Stomach (tissue), 9 donors: ENCODE measurements around the gene CST3. TPM values are rescaled to one million over a fixed set of nuclear protein-coding genes. Genes with fewer than 3 reads are reported as not detected.

Experiments used
- DNase-seq, 2 donors: peaks; one replicate each; pipeline versions ENCODE4 v3.0.0 to v3.0.0-alpha.2; 2013 to 2019
- H3K27ac ChIP-seq, 5 donors: fragments of 200-600 bp in 4 of 5; sonication (generic) in 4 of 5; one replicate each; pipeline ENCODE4 v1.5.1; 2013 to 2019; ENCODE audit warnings: mild to moderate bottlenecking in 1 of 5, moderate library complexity in 1 of 5
- H3K27me3 ChIP-seq, 3 donors: fragments of 200-600 bp; sonication (generic); one replicate each; pipeline ENCODE4 v1.5.1; 2017 to 2019; ENCODE audit warnings: mixed run types in 1 of 3
- H3K36me3 ChIP-seq, 4 donors: fragments of 200-600 bp; sonication (generic); 1 replicate in 3 of 4; 2 replicates in 1 of 4; pipeline ENCODE4 v1.5.1; 2016 to 2019
- H3K4me1 ChIP-seq, 4 donors: fragments of 200-600 bp; sonication (generic); one replicate each; pipeline ENCODE4 v1.5.1; 2016 to 2019
- H3K4me3 ChIP-seq, 4 donors: fragments of 200-600 bp; sonication (generic) in 3 of 4; one replicate each; pipeline ENCODE4 v1.5.1; 2016 to 2019; ENCODE audit warnings: mild to moderate bottlenecking in 1 of 4
- H3K9me3 ChIP-seq, 4 donors: fragments of 200-600 bp; sonication (generic); one replicate each; pipeline ENCODE4 v1.5.1; 2016 to 2019
- EP300 ChIP-seq: sonication (generic); formaldehyde crosslinking; IDR thresholded peaks from one replicate; pipeline ENCODE4 v1.6.1; 2017; ENCODE audit warnings: antibody characterized with exemption
- POLR2A ChIP-seq, 4 donors: fragments of 450-650 bp; IDR thresholded peaks; one replicate each; pipeline ENCODE4 v1.6.1; 2016; ENCODE audit warnings: antibody characterized with exemption in 4 of 4, control low read depth in 2 of 4, mild to moderate bottlenecking in 1 of 4, moderate library complexity in 1 of 4
- POLR2AphosphoS5 ChIP-seq, 3 donors: sonication (generic); formaldehyde crosslinking; IDR thresholded peaks; one replicate each; pipeline ENCODE4 v1.6.1; 2016; ENCODE audit warnings: antibody characterized with exemption in 3 of 3
- WGBS, 5 donors: extraction: QIAGEN DNeasy Blood & Tissue Kit in 3 of 5; methylation state at CpG; one replicate each; pipeline versions ENCODE4 v1.1.5 to v1.1.7; 2013 to 2018; 5-methylcytosine and 5-hydroxymethylcytosine counted together
- intact Hi-C: fragments of 100-400 bp; cut with DNase I; formaldehyde crosslinking; loops from one replicate; pipeline ENCODE4 v1.15.1; 2023; ENCODE audit warnings: low total_unique reads
- polyA plus RNA-seq, 3 donors: library from polyadenylated mRNA; stranded (reverse); fragments of 200-250 nt; gene quantifications; one replicate each; pipeline ENCODE4 v1.2.3, GENCODE V29; 2013
- total RNA-seq, 5 donors: library from RNA; depleted of rRNA; stranded (reverse); fragments of >200 nt; gene quantifications; one replicate each; pipeline versions ENCODE4 v1.1.0 to v1.2.3, GENCODE V29; 2014 to 2016
- TF ChIP-seq, protein P1 (sequence below), 7 experiments: fragments of 450-650 bp in 4 of 7; fragments of 200-600 bp in 3 of 7; sonication (generic) in 3 of 7; IDR thresholded peaks; one replicate each; pipeline ENCODE4 v1.5.1; 2016 to 2019; ENCODE audit warnings: antibody characterized with exemption in 7 of 7, control low read depth in 2 of 7, mild to moderate bottlenecking in 1 of 7
- donor health status: healthy with polysubstance abuse.
- donor health status: Bipolar disorder and iron deficiency.
- donor health status: healthy.

The CST3 gene
- total and polyA plus RNA-seq, 8 donors = 231 to 2,024 (median 578) TPM

DNA sequence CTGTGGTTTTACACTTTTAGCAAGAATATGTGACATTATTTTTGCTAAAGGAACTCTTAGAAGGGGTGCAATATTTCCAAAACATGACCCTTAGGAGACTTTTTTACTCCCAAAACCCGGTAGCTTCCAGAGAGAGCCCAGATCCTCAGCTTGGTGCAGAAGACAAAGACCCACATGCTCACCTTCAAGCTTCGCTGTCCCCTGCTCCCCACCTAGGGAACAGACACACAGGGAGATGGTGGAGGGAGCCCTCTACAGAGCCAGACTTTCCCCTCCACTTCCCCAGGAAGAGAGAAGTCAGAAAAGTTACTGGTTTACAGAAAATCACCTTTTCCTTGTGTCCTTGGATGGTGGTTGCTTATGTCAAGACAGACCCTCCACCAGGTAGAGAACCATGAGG, 46.1 kb upstream of the CST3 start:
- no peaks in the 10 kb centered on the region for H3K9me3 ChIP-seq
- 90 to 95% (median 92%) methylated on average over 2 of the region's 2 CpGs for WGBS, 5 donors
- intact Hi-C loops = no loop called here
- H3K27me3 ChIP-seq = peaks cover 0 to 22% (median 0%) of the 10 kb centered on the region in 3 donors
- no peak overlapping the region for H3K27ac ChIP-seq
- H3K4me3 ChIP-seq = no peak overlapping the region
- H3K36me3 ChIP-seq = no peaks in the 10 kb centered on the region
- no peaks in the 10 kb centered on the region for H3K4me1 ChIP-seq
- DNase-seq = no peak
- TF ChIP-seq POLR2A (IDR thresholded peaks at IDR 0.05) = no peak

DNA sequence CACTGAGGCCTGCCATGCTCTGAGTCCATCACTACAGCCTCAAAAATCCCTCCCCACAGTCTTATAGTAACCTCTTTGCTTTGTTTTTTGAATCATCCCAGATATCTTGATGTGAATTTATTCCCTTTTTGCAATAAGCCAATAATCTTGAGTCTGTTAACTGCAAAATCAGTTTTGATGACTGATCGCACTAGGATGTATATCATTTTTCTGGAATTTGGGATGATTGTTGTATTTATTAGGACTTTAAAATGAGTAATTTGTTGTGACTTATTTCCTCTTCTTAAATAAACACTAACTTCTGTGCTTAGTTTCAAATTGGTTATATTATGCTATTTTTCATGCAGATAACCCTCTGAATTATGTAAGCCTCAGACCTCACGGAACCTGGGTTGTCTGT, 45.5 kb upstream of the CST3 start:
- 74 to 93% (median 87%) methylated on average over 2 of the region's 2 CpGs for WGBS, 5 donors
- no peak for DNase-seq

DNA sequence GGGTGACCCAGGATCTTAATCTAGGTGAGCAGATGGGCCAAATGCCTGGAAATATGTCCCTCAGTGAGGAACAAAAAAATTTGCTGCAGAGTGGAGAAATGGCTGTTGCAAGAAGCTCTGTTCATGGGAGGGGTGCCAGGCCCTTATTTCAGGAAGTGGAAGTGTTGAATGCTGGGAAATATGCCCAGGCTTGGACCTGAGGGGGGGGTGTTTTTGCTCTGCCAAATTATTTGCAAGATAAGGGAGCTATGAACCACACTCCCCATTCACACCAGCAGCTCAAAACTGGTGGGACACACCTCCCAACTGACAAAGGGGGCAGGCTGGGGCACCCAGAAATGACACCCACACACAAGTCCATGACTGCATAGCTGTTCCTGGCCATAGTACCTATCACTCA, 42.4 kb upstream of the CST3 start:
- intact Hi-C loops = no loop called here
- Histone ChIP-seq H3K4me3 (no peak overlapping the region), H3K4me1 (no peaks in the 10 kb centered on the region), H3K27ac (no peak overlapping the region), H3K36me3 (no peaks in the 10 kb centered on the region), H3K9me3 (no peaks in the 10 kb centered on the region), H3K27me3 (peaks cover 0 to 18% (median 0%) of the 10 kb centered on the region in 3 donors)
- no peak for TF ChIP-seq EP300
- no peak for TF ChIP-seq POLR2AphosphoS5 (IDR thresholded peaks at IDR 0.05)
- TF ChIP-seq, protein P1, sequence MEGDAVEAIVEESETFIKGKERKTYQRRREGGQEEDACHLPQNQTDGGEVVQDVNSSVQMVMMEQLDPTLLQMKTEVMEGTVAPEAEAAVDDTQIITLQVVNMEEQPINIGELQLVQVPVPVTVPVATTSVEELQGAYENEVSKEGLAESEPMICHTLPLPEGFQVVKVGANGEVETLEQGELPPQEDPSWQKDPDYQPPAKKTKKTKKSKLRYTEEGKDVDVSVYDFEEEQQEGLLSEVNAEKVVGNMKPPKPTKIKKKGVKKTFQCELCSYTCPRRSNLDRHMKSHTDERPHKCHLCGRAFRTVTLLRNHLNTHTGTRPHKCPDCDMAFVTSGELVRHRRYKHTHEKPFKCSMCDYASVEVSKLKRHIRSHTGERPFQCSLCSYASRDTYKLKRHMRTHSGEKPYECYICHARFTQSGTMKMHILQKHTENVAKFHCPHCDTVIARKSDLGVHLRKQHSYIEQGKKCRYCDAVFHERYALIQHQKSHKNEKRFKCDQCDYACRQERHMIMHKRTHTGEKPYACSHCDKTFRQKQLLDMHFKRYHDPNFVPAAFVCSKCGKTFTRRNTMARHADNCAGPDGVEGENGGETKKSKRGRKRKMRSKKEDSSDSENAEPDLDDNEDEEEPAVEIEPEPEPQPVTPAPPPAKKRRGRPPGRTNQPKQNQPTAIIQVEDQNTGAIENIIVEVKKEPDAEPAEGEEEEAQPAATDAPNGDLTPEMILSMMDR (IDR thresholded peaks at IDR 0.05) = no peak
- TF ChIP-seq POLR2A (IDR thresholded peaks at IDR 0.05) = no peak
- no peak for DNase-seq

More for the DNA sequence above, 45.5 kb upstream of the CST3 start:
- TF ChIP-seq, protein P1 (IDR thresholded peaks at IDR 0.05) = no peak
- no peak for TF ChIP-seq POLR2AphosphoS5 (IDR thresholded peaks at IDR 0.05)
- no peak for TF ChIP-seq POLR2A (IDR thresholded peaks at IDR 0.05)
- no peaks in the 10 kb centered on the region for H3K9me3 ChIP-seq
- no peak overlapping the region for H3K4me3 ChIP-seq
- no peaks in the 10 kb centered on the region for H3K36me3 ChIP-seq
- H3K27me3 ChIP-seq = peaks cover 0 to 22% (median 0%) of the 10 kb centered on the region in 3 donors
- intact Hi-C loops = no loop called here
- no peaks in the 10 kb centered on the region for H3K4me1 ChIP-seq
- H3K27ac ChIP-seq = no peak overlapping the region

DNA sequence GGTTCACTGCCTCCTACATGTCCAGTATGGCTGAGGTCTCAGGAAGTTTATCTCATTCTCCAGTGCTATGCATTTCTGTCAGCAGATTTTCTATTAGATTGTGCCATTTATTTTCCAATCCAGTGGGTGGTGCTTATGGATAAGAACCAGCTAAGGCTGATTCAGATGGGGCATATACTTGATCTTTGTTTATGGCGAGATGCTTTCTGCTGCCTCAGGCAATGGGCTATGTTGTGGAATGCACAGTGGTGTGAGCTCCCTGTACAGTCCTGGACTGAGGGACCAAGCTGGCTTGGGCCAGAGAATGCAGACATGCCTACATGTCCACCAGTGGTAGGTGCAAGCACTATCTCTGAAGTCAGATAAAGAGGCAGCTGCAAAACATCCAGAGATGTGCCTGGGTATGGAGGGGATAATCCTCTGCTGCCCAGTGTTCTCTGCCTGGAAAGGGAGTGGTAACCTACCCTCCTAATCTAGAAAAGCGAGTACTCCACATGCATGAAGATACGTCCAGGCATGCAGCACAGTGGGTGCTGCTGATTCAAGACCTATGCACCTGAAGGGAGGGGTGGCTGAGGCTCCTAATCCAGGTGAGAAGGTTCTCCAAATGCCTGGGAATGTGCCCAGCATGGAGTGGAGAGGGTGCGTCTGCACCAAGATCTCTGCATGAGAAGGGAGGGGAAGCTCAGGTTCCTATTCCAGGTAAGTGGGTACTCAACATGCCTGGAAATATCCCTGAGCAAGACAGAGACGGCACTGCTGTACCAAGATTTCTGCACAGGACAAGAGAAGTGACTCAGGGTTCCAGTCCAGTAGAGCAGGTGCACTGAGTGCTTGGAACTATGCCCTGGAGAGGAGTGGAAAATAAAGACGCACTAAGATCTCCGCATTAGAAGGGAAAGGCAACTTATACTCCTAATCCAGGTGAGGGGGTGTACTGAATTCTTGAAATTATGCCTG, 41.7 kb upstream of the CST3 start:
- no peaks in the 10 kb centered on the region for H3K36me3 ChIP-seq
- no peak for DNase-seq
- intact Hi-C loops = no loop called here
- WGBS, 5 donors = 83 to 91% (median 89%) methylated on average over 7 of the region's 7 CpGs
- peaks cover 0 to 13% (median 0%) of the 10 kb centered on the region in 3 donors for H3K27me3 ChIP-seq
- H3K27ac ChIP-seq = no peak overlapping the region
- TF ChIP-seq POLR2AphosphoS5 (IDR thresholded peaks at IDR 0.05) = no peak
- no peak for TF ChIP-seq EP300
- TF ChIP-seq, protein P1 (IDR thresholded peaks at IDR 0.05) = no peak
- no peak for TF ChIP-seq POLR2A (IDR thresholded peaks at IDR 0.05)
- no peak overlapping the region for H3K4me3 ChIP-seq
- no peaks in the 10 kb centered on the region for H3K4me1 ChIP-seq
- H3K9me3 ChIP-seq = no peaks in the 10 kb centered on the region

DNA sequence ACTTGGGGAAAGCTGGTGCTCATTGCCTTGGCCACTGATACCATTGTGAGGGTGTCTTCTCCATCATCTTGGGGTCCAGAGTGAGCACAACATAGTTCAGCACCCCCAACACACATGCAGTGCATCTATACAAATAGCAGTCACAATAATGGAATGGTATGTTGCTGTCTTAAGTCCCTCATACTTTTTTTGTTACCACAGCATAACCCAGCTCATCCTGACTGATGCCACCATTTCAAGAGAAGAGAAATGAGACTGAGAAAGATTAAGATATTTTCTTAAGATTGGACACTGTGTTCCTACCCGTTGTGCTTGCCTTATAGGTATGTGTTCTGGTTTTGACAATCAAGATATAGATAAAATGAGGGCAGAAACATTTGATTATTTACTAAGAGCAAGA, 35.5 kb upstream of the CST3 start:
- Histone ChIP-seq H3K4me1 (peaks cover 0 to 3% (median 0%) of the 10 kb centered on the region in 4 donors), H3K4me3 (no peak overlapping the region), H3K27ac (no peak overlapping the region), H3K27me3 (no peaks in the 10 kb centered on the region), H3K36me3 (no peaks in the 10 kb centered on the region), H3K9me3 (no peaks in the 10 kb centered on the region)
- TF ChIP-seq POLR2A (IDR thresholded peaks at IDR 0.05) = no peak
- TF ChIP-seq, protein P1 (IDR thresholded peaks at IDR 0.05) = no peak
- no peak for TF ChIP-seq POLR2AphosphoS5 (IDR thresholded peaks at IDR 0.05)
- no peak for TF ChIP-seq EP300
- intact Hi-C loops = no loop called here
- DNase-seq = no peak
- WGBS, 5 donors = 35 to 53% (median 43%) methylated on average over 1 of the region's 1 CpG
